ENCODE measurements around the gene TUSC2.

The TUSC2 gene

GRCh38 chr3:50337175-50337861 lies 9.3 kb upstream of the TUSC2 start (continued):
- TF ChIP-seq, protein P1, sequence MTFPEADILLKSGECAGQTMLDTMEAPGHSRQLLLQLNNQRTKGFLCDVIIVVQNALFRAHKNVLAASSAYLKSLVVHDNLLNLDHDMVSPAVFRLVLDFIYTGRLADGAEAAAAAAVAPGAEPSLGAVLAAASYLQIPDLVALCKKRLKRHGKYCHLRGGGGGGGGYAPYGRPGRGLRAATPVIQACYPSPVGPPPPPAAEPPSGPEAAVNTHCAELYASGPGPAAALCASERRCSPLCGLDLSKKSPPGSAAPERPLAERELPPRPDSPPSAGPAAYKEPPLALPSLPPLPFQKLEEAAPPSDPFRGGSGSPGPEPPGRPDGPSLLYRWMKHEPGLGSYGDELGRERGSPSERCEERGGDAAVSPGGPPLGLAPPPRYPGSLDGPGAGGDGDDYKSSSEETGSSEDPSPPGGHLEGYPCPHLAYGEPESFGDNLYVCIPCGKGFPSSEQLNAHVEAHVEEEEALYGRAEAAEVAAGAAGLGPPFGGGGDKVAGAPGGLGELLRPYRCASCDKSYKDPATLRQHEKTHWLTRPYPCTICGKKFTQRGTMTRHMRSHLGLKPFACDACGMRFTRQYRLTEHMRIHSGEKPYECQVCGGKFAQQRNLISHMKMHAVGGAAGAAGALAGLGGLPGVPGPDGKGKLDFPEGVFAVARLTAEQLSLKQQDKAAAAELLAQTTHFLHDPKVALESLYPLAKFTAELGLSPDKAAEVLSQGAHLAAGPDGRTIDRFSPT (tag by site-specific recombination; IDR thresholded peaks at IDR 0.05) = peak; percentile 99
- TF ChIP-seq ZBTB49 (tag by site-specific recombination; IDR thresholded peaks at IDR 0.05; ENCODE audit: low read depth) (no peak), ZNF677 (tag by site-specific recombination; IDR thresholded peaks at IDR 0.05) (no peak), KLF9 (tag by site-specific recombination; IDR thresholded peaks at IDR 0.05; ENCODE audit: low read depth) (peak; percentile 82), SP7 (tag by site-specific recombination; IDR thresholded peaks at IDR 0.05) (peak; percentile 59), YY2 (tag by site-specific recombination; IDR thresholded peaks at IDR 0.05) (no peak), INSM2 (tag by site-specific recombination; IDR thresholded peaks at IDR 0.05) (peak; percentile 29; the same call in 1 of the 2 replicates), ZNF155 (tag by site-specific recombination; IDR thresholded peaks at IDR 0.05) (no peak), ZNF2 (tag by site-specific recombination; IDR thresholded peaks at IDR 0.05) (peak; percentile 70; the same call in 1 of the 2 replicates), ZEB2 (tag by site-specific recombination; IDR thresholded peaks at IDR 0.05) (peak; percentile 80), ZNF16 (tag by site-specific recombination; IDR thresholded peaks at IDR 0.05; ENCODE audit: low read depth) (no peak), ZNF292 (tag by site-specific recombination; IDR thresholded peaks at IDR 0.05; ENCODE audit: borderline replicate concordance, low read depth) (no peak), ZNF529 (tag by site-specific recombination; IDR thresholded peaks at IDR 0.05; ENCODE audit: insufficient replicate concordance) (no peak), ZNF654 (tag by site-specific recombination; IDR thresholded peaks at IDR 0.05; ENCODE audit: low read depth) (no peak), ZNF239 (tag by site-specific recombination; IDR thresholded peaks at IDR 0.05) (no peak), ZNF501 (tag by site-specific recombination; IDR thresholded peaks at IDR 0.05) (peak; percentile 70), ZNF513 (tag by site-specific recombination; IDR thresholded peaks at IDR 0.05) (no peak), ZNF555 (tag by site-specific recombination; conservative IDR thresholded peaks at IDR 0.05) (no peak), ZNF48 (tag by site-specific recombination; IDR thresholded peaks at IDR 0.05) (no peak), ZBTB11 (tag by site-specific recombination; conservative IDR thresholded peaks at IDR 0.05; ENCODE audit: low read depth) (no peak)
- TF ChIP-seq, protein P2, sequence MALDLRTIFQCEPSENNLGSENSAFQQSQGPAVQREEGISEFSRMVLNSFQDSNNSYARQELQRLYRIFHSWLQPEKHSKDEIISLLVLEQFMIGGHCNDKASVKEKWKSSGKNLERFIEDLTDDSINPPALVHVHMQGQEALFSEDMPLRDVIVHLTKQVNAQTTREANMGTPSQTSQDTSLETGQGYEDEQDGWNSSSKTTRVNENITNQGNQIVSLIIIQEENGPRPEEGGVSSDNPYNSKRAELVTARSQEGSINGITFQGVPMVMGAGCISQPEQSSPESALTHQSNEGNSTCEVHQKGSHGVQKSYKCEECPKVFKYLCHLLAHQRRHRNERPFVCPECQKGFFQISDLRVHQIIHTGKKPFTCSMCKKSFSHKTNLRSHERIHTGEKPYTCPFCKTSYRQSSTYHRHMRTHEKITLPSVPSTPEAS (tag by site-specific recombination; IDR thresholded peaks at IDR 0.05) = no peak
- TF ChIP-seq, protein P3, sequence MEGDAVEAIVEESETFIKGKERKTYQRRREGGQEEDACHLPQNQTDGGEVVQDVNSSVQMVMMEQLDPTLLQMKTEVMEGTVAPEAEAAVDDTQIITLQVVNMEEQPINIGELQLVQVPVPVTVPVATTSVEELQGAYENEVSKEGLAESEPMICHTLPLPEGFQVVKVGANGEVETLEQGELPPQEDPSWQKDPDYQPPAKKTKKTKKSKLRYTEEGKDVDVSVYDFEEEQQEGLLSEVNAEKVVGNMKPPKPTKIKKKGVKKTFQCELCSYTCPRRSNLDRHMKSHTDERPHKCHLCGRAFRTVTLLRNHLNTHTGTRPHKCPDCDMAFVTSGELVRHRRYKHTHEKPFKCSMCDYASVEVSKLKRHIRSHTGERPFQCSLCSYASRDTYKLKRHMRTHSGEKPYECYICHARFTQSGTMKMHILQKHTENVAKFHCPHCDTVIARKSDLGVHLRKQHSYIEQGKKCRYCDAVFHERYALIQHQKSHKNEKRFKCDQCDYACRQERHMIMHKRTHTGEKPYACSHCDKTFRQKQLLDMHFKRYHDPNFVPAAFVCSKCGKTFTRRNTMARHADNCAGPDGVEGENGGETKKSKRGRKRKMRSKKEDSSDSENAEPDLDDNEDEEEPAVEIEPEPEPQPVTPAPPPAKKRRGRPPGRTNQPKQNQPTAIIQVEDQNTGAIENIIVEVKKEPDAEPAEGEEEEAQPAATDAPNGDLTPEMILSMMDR (tag by site-specific recombination; IDR thresholded peaks at IDR 0.05) = no peak
- TF ChIP-seq, protein P4, sequence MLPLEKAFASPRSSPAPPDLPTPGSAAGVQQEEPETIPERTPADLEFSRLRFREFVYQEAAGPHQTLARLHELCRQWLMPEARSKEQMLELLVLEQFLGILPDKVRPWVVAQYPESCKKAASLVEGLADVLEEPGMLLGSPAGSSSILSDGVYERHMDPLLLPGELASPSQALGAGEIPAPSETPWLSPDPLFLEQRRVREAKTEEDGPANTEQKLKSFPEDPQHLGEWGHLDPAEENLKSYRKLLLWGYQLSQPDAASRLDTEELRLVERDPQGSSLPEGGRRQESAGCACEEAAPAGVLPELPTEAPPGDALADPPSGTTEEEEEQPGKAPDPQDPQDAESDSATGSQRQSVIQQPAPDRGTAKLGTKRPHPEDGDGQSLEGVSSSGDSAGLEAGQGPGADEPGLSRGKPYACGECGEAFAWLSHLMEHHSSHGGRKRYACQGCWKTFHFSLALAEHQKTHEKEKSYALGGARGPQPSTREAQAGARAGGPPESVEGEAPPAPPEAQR (tag by site-specific recombination; IDR thresholded peaks at IDR 0.05) = no peak
